IMR-90 (cell line): Measurements from ENCODE around the gene MORN5. TPM values are rescaled to one million over a fixed set of nuclear protein-coding genes. Genes with fewer than 3 reads are reported as not detected.

ENCODE experiments used
- ATAC-seq: fragments of 200-7000 bp; cut with Tn5 transposase; 2 replicates; pipeline ENCODE4 v1.9.1; 2020; ENCODE audit warnings: low read depth, mild to moderate bottlenecking, moderate library complexity
- BruUV-seq: library from RNA; stranded (reverse); fragments of 400-500 nt; replicated peaks from 2 replicates; lab custom pipeline; 2021; lab: Mats Ljungman, UMichigan
- CTCF ChIA-PET: fragments of 300-600 bp; formaldehyde crosslinking; extraction: SDS; loops from one replicate; lab custom pipeline; 2021; ENCODE audit warnings: antibody characterized with exemption; lab: Yijun Ruan, JAX
- POLR2A ChIA-PET: fragments of 300-600 bp; sonication (Branson Sonifier 250); formaldehyde crosslinking; loops from one replicate; lab custom pipeline; 2022; ENCODE audit warnings: antibody characterized with exemption; ENCODE audit not compliant: unreplicated experiment; lab: Charles Lee
- DNase-seq: peaks from one replicate; pipeline ENCODE4 v3.0.0; 2013
- H2AFZ ChIP-seq: replicated peaks from 2 replicates; pipeline ENCODE3; 2013; ENCODE audit warnings: low read length, mild to moderate bottlenecking; ENCODE audit not compliant: poor library complexity
- H2AK5ac ChIP-seq: 2 replicates; pipeline ENCODE4 v1.6.1; 2013; ENCODE audit warnings: low read depth, low read length, inconsistent platforms
- H2AK9ac ChIP-seq: replicated peaks from 2 replicates; pipeline ENCODE3; 2013; ENCODE audit warnings: mild to moderate bottlenecking, low read depth, low read length, moderate library complexity; ENCODE audit not compliant: poor library complexity
- H2BK120ac ChIP-seq: 2 replicates; pipeline ENCODE4 v1.6.1; 2013; ENCODE audit warnings: low read depth, low read length, inconsistent platforms
- H2BK15ac ChIP-seq: 3 replicates; pipeline ENCODE4 v1.6.1; 2013; ENCODE audit warnings: low read depth, low read length, inconsistent platforms
- H2BK20ac ChIP-seq: 2 replicates; pipeline ENCODE4 v1.6.1; 2013; ENCODE audit warnings: low read depth, mild to moderate bottlenecking, inconsistent platforms, low read length, moderate library complexity
- H2BK5ac ChIP-seq: 2 replicates; pipeline ENCODE4 v1.6.1; 2013; ENCODE audit warnings: mild to moderate bottlenecking, low read depth, low read length, inconsistent platforms; ENCODE audit not compliant: poor library complexity, severe bottlenecking
- H3K14ac ChIP-seq: replicated peaks from 2 replicates; pipeline ENCODE4 v1.6.1; 2013; ENCODE audit warnings: low read depth, low read length, inconsistent platforms
- H3K18ac ChIP-seq: 2 replicates; pipeline ENCODE4 v1.6.1; 2013; ENCODE audit warnings: low read depth, low read length, control low read depth
- H3K23ac ChIP-seq: 2 replicates; pipeline ENCODE4 v1.6.1; 2013; ENCODE audit warnings: low read depth, low read length, inconsistent platforms
- H3K27ac ChIP-seq: 2 replicates; pipeline ENCODE4 v1.5.1; 2013; ENCODE audit warnings: mild to moderate bottlenecking, control low read depth, low read length; ENCODE audit not compliant: insufficient read depth
- H3K27me3 ChIP-seq: 2 replicates; pipeline ENCODE4 v1.6.1; 2013; ENCODE audit warnings: low read length; ENCODE audit not compliant: control insufficient read depth, insufficient read depth
- H3K36me3 ChIP-seq: 2 replicates; pipeline ENCODE4 v1.6.1; 2013; ENCODE audit warnings: low read length, mixed read lengths; ENCODE audit not compliant: control insufficient read depth, insufficient read depth
- H3K4ac ChIP-seq: 2 replicates; pipeline ENCODE4 v1.6.1; 2013; ENCODE audit warnings: low read depth, low read length, inconsistent platforms
- H3K4me1 ChIP-seq: 2 replicates; pipeline ENCODE4 v1.6.1; 2013; ENCODE audit warnings: low read length, mixed read lengths; ENCODE audit not compliant: control insufficient read depth, insufficient read depth
- H3K4me2 ChIP-seq: 2 replicates; pipeline ENCODE4 v1.6.1; 2013; ENCODE audit warnings: low read depth, mild to moderate bottlenecking, control low read depth, low read length, moderate library complexity
- H3K4me3 ChIP-seq: 2 replicates; pipeline ENCODE4 v1.5.1; 2013; ENCODE audit warnings: low read depth, mild to moderate bottlenecking, control low read depth, low read length, moderate library complexity; ENCODE audit not compliant: insufficient read depth
- H3K56ac ChIP-seq: 2 replicates; pipeline ENCODE4 v1.6.1; 2013; ENCODE audit warnings: low read length, inconsistent platforms; ENCODE audit not compliant: insufficient read depth; ENCODE audit errors: extremely low read depth
- H3K79me1 ChIP-seq, 2 experiments: 2 replicates each; pipeline ENCODE4 v1.6.1; 2013; ENCODE audit warnings: low read length in 2 of 2, inconsistent platforms in 1 of 2, low read depth in 1 of 2
- H3K9ac ChIP-seq: 2 replicates; pipeline ENCODE4 v1.6.1; 2013; ENCODE audit warnings: low read depth, low read length, control low read depth
- H3K9me1 ChIP-seq: 2 replicates; pipeline ENCODE4 v1.6.1; 2013; ENCODE audit warnings: low read length, inconsistent platforms; ENCODE audit not compliant: insufficient read depth
- H3K9me3 ChIP-seq: 2 replicates; pipeline ENCODE4 v1.6.1; 2013; ENCODE audit warnings: low read length; ENCODE audit not compliant: control insufficient read depth, insufficient read depth
- H4K20me1 ChIP-seq: 2 replicates; pipeline ENCODE4 v1.6.1; 2013; ENCODE audit warnings: low read length, inconsistent platforms; ENCODE audit not compliant: insufficient read depth
- H4K5ac ChIP-seq: 2 replicates; pipeline ENCODE4 v1.6.1; 2013; ENCODE audit warnings: mild to moderate bottlenecking, low read depth, low read length, control low read depth
- H4K8ac ChIP-seq, 2 experiments: 2 replicates each; pipeline ENCODE4 v1.6.1; 2013; ENCODE audit warnings: low read depth in 2 of 2, low read length in 2 of 2, control low read depth in 1 of 2, inconsistent platforms in 1 of 2
- H4K91ac ChIP-seq: 2 replicates; pipeline ENCODE4 v1.6.1; 2013; ENCODE audit warnings: low read depth, low read length, inconsistent platforms; ENCODE audit not compliant: insufficient read depth
- CEBPB ChIP-seq: IDR thresholded peaks from 2 replicates; pipeline ENCODE4 v1.6.1; 2012; ENCODE audit warnings: low read depth, low read length, improper control_type of control experiment
- CHD1 ChIP-seq: IDR thresholded peaks from 2 replicates; pipeline ENCODE4 v1.6.1; 2012; ENCODE audit warnings: low read depth, low read length, improper control_type of control experiment
- FOS ChIP-seq: fragments of 150-350 bp; IDR thresholded peaks from 2 replicates; pipeline ENCODE4 v1.6.1; 2016; ENCODE audit warnings: low read depth, low read length
- MAFK ChIP-seq: IDR thresholded peaks from 2 replicates; pipeline ENCODE4 v1.6.1; 2012; ENCODE audit warnings: low read depth, low read length, improper control_type of control experiment
- MAZ ChIP-seq: IDR thresholded peaks from 2 replicates; pipeline ENCODE4 v1.6.1; 2012; ENCODE audit warnings: low read depth, mild to moderate bottlenecking, low read length, improper control_type of control experiment, moderate library complexity, borderline replicate concordance
- NFE2L2 ChIP-seq: fragments of 150-350 bp; IDR thresholded peaks from 2 replicates; pipeline ENCODE4 v1.6.1; 2016; ENCODE audit warnings: low read depth, mild to moderate bottlenecking, low read length
- RAD21 ChIP-seq: IDR thresholded peaks from 2 replicates; pipeline ENCODE4 v1.6.1; 2012; ENCODE audit warnings: low read length, improper control_type of control experiment
- RCOR1 ChIP-seq: IDR thresholded peaks from 2 replicates; pipeline ENCODE4 v1.6.1; 2012; ENCODE audit warnings: mild to moderate bottlenecking, low read length, improper control_type of control experiment; ENCODE audit not compliant: insufficient replicate concordance
- USF2 ChIP-seq: fragments of 150-350 bp; IDR thresholded peaks from 2 replicates; pipeline ENCODE4 v1.6.1; 2017; ENCODE audit warnings: mild to moderate bottlenecking, antibody characterized with exemption, low read length, low read depth
- WGBS, 2 experiments: methylation state at CpG; one replicate each; pipeline versions ENCODE4 v1.1.5 to v1.1.7; 2013; ENCODE audit warnings: missing lambda C conversion rate in 2 of 2; ENCODE audit not compliant: insufficient read length in 1 of 2; ENCODE audit errors: extremely low coverage in 2 of 2; 5-methylcytosine and 5-hydroxymethylcytosine counted together
- dilution Hi-C: fragments of 300-500 bp; cut with HindIII; formaldehyde crosslinking; loops from one replicate; pipeline ENCODE4 v1.14.3; 2018; ENCODE audit warnings: low sequenced_read_pairs; ENCODE audit not compliant: unreplicated experiment
- in situ Hi-C: fragments of 300-500 bp; cut with MboI; formaldehyde crosslinking; loops from 3 replicates; pipeline ENCODE4 v1.14.3; 2019; ENCODE audit warnings: low sequenced_read_pairs, inconsistent platforms, mixed read lengths
- intact Hi-C: fragments of 100-400 bp; cut with micrococcal nuclease; formaldehyde crosslinking; loops from 2 replicates; pipeline ENCODE4 v1.10.0; 2022
- polyA plus RNA-seq, 3 experiments: library from polyadenylated mRNA; depleted of rRNA; stranded (reverse); fragments of >200 nt; gene quantifications; 2 replicates each; pipeline ENCODE4 v1.2.3, GENCODE V29; 2012; ENCODE audit warnings: low replicate concordance in 1 of 3
- total RNA-seq: library from RNA; depleted of rRNA; stranded (reverse); fragments of >200 nt; gene quantifications from 2 replicates; pipeline ENCODE4 v1.2.3, GENCODE V29; 2012

Gene MORN5
- total and polyA plus RNA-seq, 2 of the 4 experiments (the other 2 are of a cell fraction) = not detected

GRCh38 chr9:122239722-122240121 lies 80.0 kb downstream of the MORN5 start:
- Histone ChIP-seq H4K8ac (no peak overlapping the region), H2BK15ac (no peak overlapping the region), H3K14ac (no peak overlapping the region), H3K9me1 (no peaks in the 10 kb centered on the region), H3K27ac (no peak overlapping the region), H3K9me3 (no peaks in the 10 kb centered on the region), H3K4ac (no peak overlapping the region), H4K5ac (no peak overlapping the region), H4K20me1 (no peaks in the 10 kb centered on the region), H2BK120ac (no peak overlapping the region), H2AK9ac (no peak overlapping the region), H2BK20ac (no peak overlapping the region), H3K79me1 (no peaks in the 10 kb centered on the region; a peak in 1 of 4 replicates), H3K18ac (no peak overlapping the region), H4K91ac (no peak overlapping the region), H3K4me2 (no peak overlapping the region), H3K4me1 (no peaks in the 10 kb centered on the region), H2BK5ac (no peak overlapping the region), H3K4me3 (no peak overlapping the region), H3K9ac (no peak overlapping the region), H3K23ac (no peak overlapping the region), H3K36me3 (peaks cover 24% of the 10 kb centered on the region), H3K56ac (no peak overlapping the region), H3K27me3 (no peaks in the 10 kb centered on the region), H2AK5ac (no peak overlapping the region), H2AFZ (no peak overlapping the region)
- no peak for TF ChIP-seq CEBPB
- TF ChIP-seq RCOR1 = no peak
- no peak for TF ChIP-seq RAD21
- TF ChIP-seq MAZ = no peak
- no peak for TF ChIP-seq NFE2L2
- no peak for TF ChIP-seq CHD1
- no peak for TF ChIP-seq MAFK
- no peak for TF ChIP-seq FOS
- no peak for TF ChIP-seq USF2
- ChIA-PET CTCF (no interaction called here), POLR2A (no interaction called here)
- ATAC-seq = no peak
- intact Hi-C loops (loop anchor here (5.0 kb wide), 1 partner anchor 53 kb away; no protein-coding TSS in a partner anchor), in situ Hi-C loops (no loop called here), dilution Hi-C loops (no loop called here)
- no TSS peak for BruUV-seq
- no peak for DNase-seq
- WGBS, 2 experiments = 50% methylated on average over 1 of the region's 5 CpGs; no CpG with 5 or more reads in 1 of the 2 experiments
